SH-SY5Y (cell line): Measurements from ENCODE around the gene FBN1.

ENCODE experiments used
- GATA2 ChIP-seq: IDR thresholded peaks from 2 replicates; pipeline ENCODE4 v1.6.1; 2011; ENCODE audit warnings: mild to moderate bottlenecking, low read depth, low read length
- GATA3 ChIP-seq: IDR thresholded peaks from 2 replicates; pipeline ENCODE4 v1.6.1; 2011; ENCODE audit warnings: low read depth, mild to moderate bottlenecking, low read length, moderate library complexity

GRCh38 chr15:48565560-48566482, 79.7 kb downstream of the FBN1 start:
- TF ChIP-seq GATA2: no peak
- TF ChIP-seq GATA3: no peak
